NCI-H2029 treated with DMSO at 0.1 percent for 48 hours (cell line): Measurements from ENCODE around the gene CDH13.

Source experiments
- DNase-seq: peaks from one replicate; lab custom pipeline; 2025; lab: John Stamatoyannopoulos, UW

Gene CDH13

GRCh38 chr16:82846806-82847205 is 220.0 kb downstream of the CDH13 start:
- DNase-seq, result no peak

GRCh38 chr16:82848013-82848412 is 221.2 kb downstream of the CDH13 start:
- DNase-seq, result no peak

DNA sequence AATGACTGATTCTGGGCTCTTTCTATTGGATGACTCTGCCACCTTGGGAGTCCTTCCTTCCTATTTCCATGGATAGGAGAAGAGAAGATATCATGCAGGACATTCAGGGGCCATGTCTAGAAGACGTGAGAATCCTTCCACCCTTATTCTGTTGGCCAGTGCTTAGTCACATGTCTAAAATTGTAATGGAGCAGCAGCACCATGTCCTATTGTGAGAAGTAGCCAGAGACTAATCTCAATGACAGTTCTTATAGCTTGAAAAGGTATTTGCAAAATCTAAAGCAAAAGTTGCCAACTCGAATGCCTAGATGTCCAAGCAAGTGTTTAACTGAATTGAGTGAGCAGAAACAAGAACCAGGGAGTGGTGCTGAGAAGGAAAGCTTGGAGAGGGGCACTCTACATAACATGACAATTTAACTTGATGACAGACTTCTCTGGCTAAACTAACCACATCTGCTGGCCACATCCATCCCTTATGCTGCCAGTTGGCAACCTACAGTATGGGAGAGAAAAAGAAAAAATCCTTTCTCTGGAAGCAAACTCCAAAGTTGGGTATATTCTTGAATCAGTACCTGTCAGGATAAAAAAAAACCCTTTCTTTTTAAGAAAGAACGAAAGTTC is 225.7 kb downstream of the CDH13 start:
- no peak for DNase-seq

DNA sequence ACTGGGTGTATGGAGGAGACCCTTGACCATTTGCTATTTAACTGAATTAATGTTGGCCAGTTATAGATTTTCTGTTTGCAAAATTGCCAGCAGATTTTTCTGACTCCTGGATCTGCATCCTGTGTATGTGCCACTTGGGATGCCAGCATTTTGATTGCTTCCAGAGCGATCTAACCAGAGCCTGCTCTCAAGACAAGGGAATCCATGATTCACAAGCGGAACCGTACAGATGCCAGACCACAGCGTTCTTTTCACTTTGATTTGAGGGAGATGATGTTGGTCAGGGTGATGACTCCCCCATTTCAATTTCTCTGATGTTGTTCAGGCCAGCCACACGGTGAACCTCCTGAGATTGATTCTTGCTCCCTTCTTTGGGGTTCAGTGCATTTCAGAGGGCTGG is 228.7 kb downstream of the CDH13 start:
- no peak for DNase-seq

- no peak for DNase-seq
Measured at GRCh38 chr16:82857693-82858365, 231.1 kb downstream of the CDH13 start.

- DNase-seq, result no peak
Measured at GRCh38 chr16:82859662-82860061, 232.9 kb downstream of the CDH13 start.

DNA sequence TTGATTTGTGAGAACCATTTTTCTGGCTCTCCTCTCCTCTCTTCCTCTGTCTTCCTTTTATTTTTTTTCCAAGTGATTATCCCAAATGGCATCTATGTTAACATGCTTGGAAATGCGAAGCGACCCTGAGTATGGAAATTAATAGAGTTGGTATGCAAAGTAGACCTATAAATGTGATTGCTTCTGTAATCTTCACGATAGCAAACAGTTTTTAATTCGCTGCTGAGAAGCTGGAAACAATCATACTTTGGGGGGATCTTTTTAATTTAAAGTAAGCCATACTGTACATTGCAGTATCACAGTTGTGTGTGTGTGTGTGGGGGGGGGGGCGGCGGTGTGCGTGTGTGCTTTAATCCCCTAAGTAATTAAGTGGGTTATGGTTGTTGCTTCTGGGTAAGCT is 233.3 kb downstream of the CDH13 start:
- no peak for DNase-seq

GRCh38 chr16:82862057-82862456 is 235.3 kb downstream of the CDH13 start:
- no peak for DNase-seq

- no peak for DNase-seq
Measured at GRCh38 chr16:82864332-82865040, 237.7 kb downstream of the CDH13 start.

DNA sequence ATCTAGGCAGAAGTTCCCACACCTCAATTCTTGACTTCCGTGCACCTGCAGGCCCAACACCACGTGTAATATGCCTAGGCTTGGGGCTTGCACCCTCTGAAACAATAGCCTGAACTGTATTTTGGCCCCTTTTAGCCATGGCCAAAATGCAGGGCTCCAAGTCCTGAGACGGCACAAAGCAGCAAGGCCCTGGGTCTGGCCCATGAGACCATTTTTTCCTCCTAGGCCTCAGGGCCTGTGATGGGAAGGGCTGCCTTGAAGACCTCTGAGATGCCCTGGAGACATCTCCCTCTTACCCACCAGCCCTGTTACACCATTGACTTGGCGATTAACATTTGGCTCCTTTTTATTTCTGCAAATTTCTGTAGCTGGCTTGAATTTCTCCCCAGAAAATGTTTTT is 238.6 kb downstream of the CDH13 start:
- no peak for DNase-seq

DNA sequence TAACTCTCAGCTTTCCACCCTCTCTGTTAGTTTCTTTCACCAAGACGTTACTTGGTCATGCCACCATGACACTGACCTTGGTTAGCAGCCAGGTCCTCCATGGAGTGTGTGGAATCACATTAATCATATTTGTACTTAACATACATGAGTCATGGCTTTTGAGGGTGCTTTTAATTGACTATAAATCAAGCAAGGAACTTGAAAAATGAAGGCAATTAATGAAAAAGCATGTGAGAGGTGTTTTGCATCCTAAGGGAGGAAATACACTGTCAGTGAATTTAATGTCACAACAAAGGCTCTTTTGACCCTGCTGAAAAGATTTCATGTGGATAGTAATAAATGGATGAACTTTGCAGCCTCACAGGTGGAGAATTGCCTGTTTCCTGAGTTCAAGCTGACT is 240.7 kb downstream of the CDH13 start:
- DNase-seq, result no peak

GRCh38 chr16:82874271-82874670 is 247.5 kb downstream of the CDH13 start:
- DNase-seq, result no peak

GRCh38 chr16:82874672-82875071 is 247.9 kb downstream of the CDH13 start:
- no peak for DNase-seq

DNA sequence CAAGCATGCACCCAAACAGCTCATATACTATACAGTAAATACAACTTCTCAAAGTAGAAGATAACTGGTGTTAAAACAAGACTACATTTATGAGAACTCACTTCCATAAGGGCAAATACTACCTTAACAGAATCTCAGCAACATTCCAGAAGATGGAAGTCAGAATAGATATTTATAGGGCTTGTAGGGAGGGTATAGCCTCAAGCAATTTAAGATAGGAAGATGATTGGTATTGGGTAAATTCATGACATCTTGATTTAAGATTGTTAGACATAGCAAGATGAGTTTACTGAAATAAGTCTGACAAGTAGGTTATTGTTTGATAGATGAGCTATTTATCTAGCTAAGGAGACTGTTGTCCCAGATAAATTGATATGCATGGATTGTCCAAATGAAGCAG is 250.2 kb downstream of the CDH13 start:
- no peak for DNase-seq

GRCh38 chr16:82878466-82878865 is 251.7 kb downstream of the CDH13 start:
- no peak for DNase-seq

GRCh38 chr16:82880346-82880745 is 253.6 kb downstream of the CDH13 start:
- DNase-seq, result no peak

DNA sequence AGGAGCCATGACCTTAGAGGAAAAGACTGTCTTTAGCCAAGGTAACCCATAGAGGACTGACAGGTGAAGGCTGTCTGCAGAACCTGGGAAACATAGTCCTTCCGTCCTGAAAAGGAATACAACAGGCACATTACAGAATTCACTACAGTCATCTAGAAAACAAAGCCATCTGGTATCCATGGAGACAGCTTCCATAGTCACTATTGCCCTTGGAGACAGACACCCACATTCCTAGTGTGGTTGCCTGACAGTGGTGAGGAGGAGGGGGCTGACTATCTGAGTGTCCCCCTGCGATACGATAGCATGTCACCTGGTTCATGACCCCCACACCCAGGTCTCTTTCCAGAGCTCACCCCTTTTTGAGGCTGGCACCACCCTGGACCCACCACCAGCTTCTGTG is 254.7 kb downstream of the CDH13 start:
- DNase-seq, result no peak

DNA sequence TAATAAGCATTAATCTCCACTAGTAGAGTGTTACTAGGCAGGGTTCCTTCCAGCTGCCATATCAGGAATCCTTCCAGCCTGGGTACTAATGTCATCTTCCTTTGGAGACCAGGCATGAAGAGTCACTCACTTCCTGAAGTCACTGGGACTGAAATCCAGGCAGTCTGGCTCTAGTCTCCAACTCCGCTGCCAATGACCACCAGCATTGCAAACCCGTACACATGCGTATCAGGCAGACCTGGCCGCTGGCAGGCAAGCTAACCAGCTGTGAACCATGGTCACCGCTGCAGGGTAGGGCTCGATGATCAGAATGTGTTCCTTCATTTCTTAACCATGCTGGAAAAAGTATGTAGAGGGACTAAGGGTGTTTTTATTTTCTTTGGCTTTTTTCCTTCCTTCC is 255.5 kb downstream of the CDH13 start:
- no peak for DNase-seq

- DNase-seq, result no peak
Measured at GRCh38 chr16:82882982-82883835, 256.4 kb downstream of the CDH13 start.

- no peak for DNase-seq
Measured at GRCh38 chr16:82884320-82884898, 257.6 kb downstream of the CDH13 start.

GRCh38 chr16:82886146-82886545 is 259.4 kb downstream of the CDH13 start:
- DNase-seq, result no peak

GRCh38 chr16:82888591-82889001 is 261.8 kb downstream of the CDH13 start:
- no peak for DNase-seq
